ENCODE data around the gene GPR137.
A peak's percentile ranks its signal among the peaks of the same experiment; 100 is the strongest.

Gene GPR137

GRCh38 chr11:64260147-64260708 is 25.4 kb upstream of the GPR137 start:
- ChIA-PET CTCF (interaction anchor here (1.8 to 14.6 kb wide), 2 partner anchors 10 to 12 kb away, joined by 5 to 134 read pairs; partner anchors contain the start of gene PLCB3), POLR2A (no interaction called here)
- TF ChIP-seq CTCF (IDR thresholded peaks at IDR 0.05; ENCODE audit: control extremely low read depth, extremely low read depth, low read depth, missing control alignments): no peak
- DNase-seq (ENCODE audit: extremely low spot score): peak; percentile 57

GRCh38 chr11:64261556-64262080 is 24.0 kb upstream of the GPR137 start:
- ChIA-PET POLR2A (no interaction called here), CTCF (interaction anchor here (1.0 to 14.6 kb wide), 4 partner anchors 10 to 55 kb away, joined by 3 to 134 read pairs (median 6); partner anchors contain the start of genes CATSPERZ, FERMT3 and PLCB3)
- TF ChIP-seq CTCF (IDR thresholded peaks at IDR 0.05; ENCODE audit: control extremely low read depth, extremely low read depth, low read depth, missing control alignments): no peak
- DNase-seq (ENCODE audit: extremely low spot score): no peak

- TF ChIP-seq CTCF (IDR thresholded peaks at IDR 0.05; ENCODE audit: control extremely low read depth, extremely low read depth, low read depth, missing control alignments): no peak
Measured at GRCh38 chr11:64262271-64263002, 23.2 kb upstream of the GPR137 start.

GRCh38 chr11:64263021-64263946 is 22.4 kb upstream of the GPR137 start:
- no peak for TF ChIP-seq CTCF (IDR thresholded peaks at IDR 0.05; ENCODE audit: control extremely low read depth, extremely low read depth, low read depth, missing control alignments)
- no peak for DNase-seq (ENCODE audit: extremely low spot score)
- ChIA-PET POLR2A (no interaction called here), CTCF (interaction anchor here (1.4 to 14.6 kb wide), 4 partner anchors 9 to 59 kb away, joined by 4 to 134 read pairs (median 6); partner anchors contain the start of genes CATSPERZ and PLCB3)

More at GRCh38 chr11:64262271-64263002, 23.2 kb upstream of the GPR137 start:
- ChIA-PET CTCF (interaction anchor here (1.0 to 14.6 kb wide), 5 partner anchors 8 to 56 kb away, joined by 3 to 134 read pairs (median 5); partner anchors contain the start of genes CATSPERZ, FERMT3 and PLCB3), POLR2A (no interaction called here)
- DNase-seq (ENCODE audit: extremely low spot score): no peak

GRCh38 chr11:64263947-64264317 is 21.7 kb upstream of the GPR137 start:
- ChIA-PET POLR2A (no interaction called here), CTCF (interaction anchor here (1.4 to 14.6 kb wide), 4 partner anchors 10 to 60 kb away, joined by 3 to 134 read pairs (median 4); partner anchors contain the start of gene PLCB3)
- no peak for DNase-seq (ENCODE audit: extremely low spot score)
- no peak for TF ChIP-seq CTCF (IDR thresholded peaks at IDR 0.05; ENCODE audit: control extremely low read depth, extremely low read depth, low read depth, missing control alignments)
